Neural progenitor cell (in vitro differentiated cells): ENCODE measurements around the gene FHAD1. TPM values are rescaled to one million over a fixed set of nuclear protein-coding genes. Genes with fewer than 3 reads are reported as not detected.

Experiments
- DNase-seq: peaks from one replicate; pipeline ENCODE4 v3.0.0-alpha.2; 2016; ENCODE audit warnings: low spot score
- H2AFZ ChIP-seq: fragments of 200-600 bp; sonication (generic); replicated peaks from 2 replicates; pipeline ENCODE4 v1.6.1; 2016; ENCODE audit warnings: antibody characterized with exemption
- H3F3A ChIP-seq: fragments of 200-600 bp; sonication (generic); 2 replicates; pipeline ENCODE4 v1.6.1; 2016; ENCODE audit warnings: antibody characterized with exemption, low read depth
- H3K27ac ChIP-seq: fragments of 200-600 bp; sonication (generic); 2 replicates; pipeline ENCODE4 v1.5.1; 2016; ENCODE audit warnings: mild to moderate bottlenecking
- H3K27me3 ChIP-seq: fragments of 200-600 bp; sonication (generic); 2 replicates; pipeline ENCODE4 v1.6.1; 2016; ENCODE audit warnings: mild to moderate bottlenecking, moderate library complexity
- H3K36me3 ChIP-seq: fragments of 200-600 bp; sonication (generic); 2 replicates; pipeline ENCODE4 v1.5.1; 2016
- H3K4me1 ChIP-seq: fragments of 200-600 bp; sonication (generic); 2 replicates; pipeline ENCODE4 v1.6.1; 2016; ENCODE audit warnings: mixed run types
- H3K4me2 ChIP-seq: fragments of 200-600 bp; sonication (generic); 2 replicates; pipeline ENCODE4 v1.6.1; 2016
- H3K4me3 ChIP-seq: fragments of 200-600 bp; sonication (generic); 2 replicates; pipeline ENCODE4 v1.5.1; 2016
- H3K79me2 ChIP-seq: fragments of 200-600 bp; sonication (generic); 2 replicates; pipeline ENCODE4 v1.6.1; 2016; ENCODE audit warnings: low read depth
- H3K9ac ChIP-seq: fragments of 200-600 bp; sonication (generic); 2 replicates; pipeline ENCODE4 v1.6.1; 2016
- H3K9me3 ChIP-seq: fragments of 200-600 bp; sonication (generic); 2 replicates; pipeline ENCODE4 v1.5.1; 2016; ENCODE audit warnings: low read depth
- H4K20me1 ChIP-seq: fragments of 200-600 bp; sonication (generic); 2 replicates; pipeline ENCODE4 v1.6.1; 2016; ENCODE audit warnings: low read depth
- H3K27ac Mint-ChIP-seq: 3 replicates; pipeline ENCODE4 v1.8.0; 2021; ENCODE audit warnings: mixed read lengths
- H3K27me3 Mint-ChIP-seq: 2 replicates; pipeline ENCODE4 v1.8.0; 2022; ENCODE audit warnings: low read depth, mild to moderate bottlenecking, inconsistent platforms, moderate library complexity, mixed read lengths; ENCODE audit not compliant: insufficient read depth
- H3K36me3 Mint-ChIP-seq: 3 replicates; pipeline ENCODE4 v1.8.0; 2021; ENCODE audit warnings: mixed read lengths
- H3K4me1 Mint-ChIP-seq: 3 replicates; pipeline ENCODE4 v1.8.0; 2021; ENCODE audit warnings: mixed read lengths
- H3K4me3 Mint-ChIP-seq: 3 replicates; pipeline ENCODE4 v1.8.0; 2021; ENCODE audit warnings: mild to moderate bottlenecking, moderate library complexity, mixed read lengths
- H3K9me3 Mint-ChIP-seq: 3 replicates; pipeline ENCODE4 v1.8.0; 2020; ENCODE audit warnings: mixed read lengths
- EZH2 ChIP-seq: fragments of 200-600 bp; sonication (generic); IDR thresholded peaks from 2 replicates; pipeline ENCODE4 v1.6.1; 2017; ENCODE audit warnings: antibody characterized with exemption, mild to moderate bottlenecking, moderate library complexity
- EZH2phosphoT487 ChIP-seq: fragments of 200-600 bp; sonication (generic); IDR thresholded peaks from 2 replicates; pipeline ENCODE4 v1.6.1; 2017; ENCODE audit warnings: antibody characterized with exemption
- total RNA-seq: library from RNA; depleted of rRNA; stranded (reverse); fragments of >200 nt; gene quantifications from 2 replicates; pipeline ENCODE4 v1.2.3, GENCODE V29; 2015; ENCODE audit warnings: low replicate concordance
- TF ChIP-seq, protein P1 (sequence below): fragments of 200-600 bp; sonication (generic); IDR thresholded peaks from 2 replicates; pipeline ENCODE4 v1.5.1; 2017; ENCODE audit warnings: antibody characterized with exemption, mild to moderate bottlenecking

The FHAD1 gene
- total RNA-seq, 1 donor from 2014 or later: 9.1 TPM

DNA sequence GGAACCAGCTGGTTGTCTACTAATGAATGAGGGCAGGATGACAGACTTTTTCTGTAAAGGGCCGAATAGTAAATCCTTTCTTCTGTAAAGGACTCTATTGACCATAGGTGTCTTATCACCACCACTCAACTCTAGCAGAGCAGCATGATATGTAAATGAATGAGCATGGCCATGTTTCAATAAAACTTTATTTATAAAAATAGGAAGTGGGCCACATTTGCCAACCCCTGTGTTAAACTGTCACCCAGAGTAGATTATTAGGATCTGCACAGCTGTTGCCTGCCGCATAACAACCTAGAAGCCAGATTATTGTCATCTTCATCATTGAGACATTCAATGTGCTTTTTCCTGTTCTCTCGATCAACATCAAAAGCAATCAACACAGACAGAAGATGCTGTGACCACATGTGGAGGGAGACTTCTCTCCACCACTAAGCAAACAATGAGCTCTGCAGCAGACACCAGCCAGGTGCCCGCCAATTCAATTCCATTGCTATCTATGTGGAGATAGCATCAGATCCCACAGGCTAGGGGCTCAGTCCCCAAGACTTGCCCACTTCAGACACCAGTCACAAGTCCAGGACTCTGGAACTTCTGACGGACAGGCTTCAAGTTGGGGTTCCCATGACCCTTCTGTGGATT is 155.9 kb downstream of the FHAD1 start:
- TF ChIP-seq EZH2 (no peak), EZH2phosphoT487 (no peak)
- TF ChIP-seq, protein P1, sequence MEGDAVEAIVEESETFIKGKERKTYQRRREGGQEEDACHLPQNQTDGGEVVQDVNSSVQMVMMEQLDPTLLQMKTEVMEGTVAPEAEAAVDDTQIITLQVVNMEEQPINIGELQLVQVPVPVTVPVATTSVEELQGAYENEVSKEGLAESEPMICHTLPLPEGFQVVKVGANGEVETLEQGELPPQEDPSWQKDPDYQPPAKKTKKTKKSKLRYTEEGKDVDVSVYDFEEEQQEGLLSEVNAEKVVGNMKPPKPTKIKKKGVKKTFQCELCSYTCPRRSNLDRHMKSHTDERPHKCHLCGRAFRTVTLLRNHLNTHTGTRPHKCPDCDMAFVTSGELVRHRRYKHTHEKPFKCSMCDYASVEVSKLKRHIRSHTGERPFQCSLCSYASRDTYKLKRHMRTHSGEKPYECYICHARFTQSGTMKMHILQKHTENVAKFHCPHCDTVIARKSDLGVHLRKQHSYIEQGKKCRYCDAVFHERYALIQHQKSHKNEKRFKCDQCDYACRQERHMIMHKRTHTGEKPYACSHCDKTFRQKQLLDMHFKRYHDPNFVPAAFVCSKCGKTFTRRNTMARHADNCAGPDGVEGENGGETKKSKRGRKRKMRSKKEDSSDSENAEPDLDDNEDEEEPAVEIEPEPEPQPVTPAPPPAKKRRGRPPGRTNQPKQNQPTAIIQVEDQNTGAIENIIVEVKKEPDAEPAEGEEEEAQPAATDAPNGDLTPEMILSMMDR: no peak
- no peak for DNase-seq
- no peak overlapping the region for H3K4me3 Mint-ChIP-seq
- Histone ChIP-seq H3F3A (no peaks in the 10 kb centered on the region), H3K9me3 (no peaks in the 10 kb centered on the region), H2AFZ (no peak overlapping the region), H3K4me1 (no peaks in the 10 kb centered on the region), H3K9ac (no peak overlapping the region), H3K27ac (no peak overlapping the region), H3K79me2 (no peaks in the 10 kb centered on the region), H3K27me3 (peaks cover 12% of the 10 kb centered on the region), H4K20me1 (no peaks in the 10 kb centered on the region), H3K4me3 (no peak overlapping the region), H3K36me3 (no peaks in the 10 kb centered on the region), H3K4me2 (no peak overlapping the region)
- peaks cover 7% of the 10 kb centered on the region for H3K27me3 Mint-ChIP-seq
- H3K36me3 Mint-ChIP-seq: peaks cover 12% of the 10 kb centered on the region
- no peak overlapping the region for H3K27ac Mint-ChIP-seq
- peaks cover 12% of the 10 kb centered on the region for H3K4me1 Mint-ChIP-seq
- H3K9me3 Mint-ChIP-seq: peaks cover 15% of the 10 kb centered on the region

DNA sequence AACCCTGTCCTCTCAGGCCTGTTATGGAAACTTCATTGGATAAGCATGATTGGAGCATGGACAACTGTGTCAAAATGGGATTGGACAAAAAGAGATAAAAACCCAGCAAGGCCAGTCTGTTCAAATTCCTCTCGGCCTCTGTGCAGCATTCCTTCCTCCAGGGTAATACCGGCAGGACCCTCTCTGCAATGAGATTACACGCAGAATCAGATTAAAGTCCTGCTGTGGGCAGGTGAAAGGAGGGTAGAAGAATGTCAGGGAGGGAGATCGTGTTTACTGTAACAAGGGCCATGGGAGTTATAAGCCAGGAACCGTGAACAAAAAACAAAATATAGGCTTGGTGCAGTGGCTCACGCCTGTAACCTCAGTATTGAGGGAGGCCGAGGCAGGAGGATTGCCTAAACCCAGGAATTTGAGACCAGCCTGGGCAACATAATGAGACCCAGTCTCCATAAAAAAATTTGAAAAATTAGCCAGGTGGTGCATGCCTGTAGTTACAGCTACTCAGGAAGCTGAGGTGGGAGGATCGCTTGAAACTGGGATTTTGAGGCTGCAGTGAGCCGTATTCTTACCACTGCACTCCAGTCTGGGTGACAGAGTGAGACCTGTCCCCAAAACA is 157.0 kb downstream of the FHAD1 start:
- no peak for DNase-seq
- Mint-ChIP-seq H3K27ac (no peak overlapping the region), H3K4me3 (no peak overlapping the region), H3K27me3 (peaks cover 7% of the 10 kb centered on the region), H3K4me1 (peaks cover 21% of the 10 kb centered on the region), H3K36me3 (peaks cover 8% of the 10 kb centered on the region), H3K9me3 (peaks cover 11% of the 10 kb centered on the region)
- Histone ChIP-seq H3F3A (peaks cover 6% of the 10 kb centered on the region), H3K79me2 (no peaks in the 10 kb centered on the region), H2AFZ (no peak overlapping the region), H3K27me3 (peaks cover 23% of the 10 kb centered on the region), H3K27ac (no peak overlapping the region), H3K4me2 (no peak overlapping the region), H4K20me1 (no peaks in the 10 kb centered on the region), H3K4me1 (peaks cover 10% of the 10 kb centered on the region), H3K4me3 (no peak overlapping the region), H3K9ac (no peak overlapping the region), H3K36me3 (no peaks in the 10 kb centered on the region), H3K9me3 (no peaks in the 10 kb centered on the region)
- TF ChIP-seq EZH2phosphoT487 (no peak), EZH2 (no peak)
- TF ChIP-seq, protein P1: no peak

DNA sequence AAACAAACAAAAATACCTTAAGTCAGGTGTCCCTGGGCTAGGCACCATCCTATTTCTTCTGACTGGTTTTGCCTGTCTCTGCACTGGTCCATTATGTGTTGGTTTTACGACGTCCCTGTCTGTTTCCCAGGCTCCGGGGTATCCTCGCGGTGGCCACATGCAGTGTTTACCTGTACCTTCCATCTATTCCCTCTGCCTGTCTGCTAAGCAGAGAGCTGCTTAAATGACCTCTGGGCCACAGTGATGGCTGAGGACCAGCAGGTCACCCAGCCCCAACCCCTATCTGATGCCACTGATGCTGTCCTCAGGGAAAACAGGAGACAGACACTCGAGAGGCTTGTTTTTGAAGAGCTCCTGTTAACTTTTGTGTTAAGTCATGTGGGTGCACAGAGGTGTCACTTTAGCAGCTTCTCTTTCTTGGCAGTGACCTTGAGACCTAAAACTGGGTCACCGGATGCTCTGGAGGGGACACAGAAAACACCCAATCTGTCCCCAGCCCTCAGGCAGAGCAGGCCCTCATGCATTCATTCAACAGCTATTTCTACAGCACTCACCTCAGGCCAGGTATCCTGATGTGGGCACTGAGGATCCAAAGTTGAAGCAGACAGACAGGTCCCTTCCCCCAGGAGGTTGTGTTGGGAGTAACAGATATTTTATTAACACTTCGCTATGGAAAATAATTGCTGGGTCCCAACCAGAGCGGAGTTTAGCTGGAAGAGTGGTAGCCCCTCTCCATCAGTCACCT is 158.3 kb downstream of the FHAD1 start:
- Histone ChIP-seq H3K4me2 (no peak overlapping the region), H3K27me3 (peaks cover 29% of the 10 kb centered on the region), H3K79me2 (no peaks in the 10 kb centered on the region), H2AFZ (no peak overlapping the region), H3K9ac (no peak overlapping the region), H4K20me1 (no peaks in the 10 kb centered on the region), H3K9me3 (no peaks in the 10 kb centered on the region), H3K27ac (no peak overlapping the region), H3K4me3 (no peak overlapping the region), H3K36me3 (no peaks in the 10 kb centered on the region), H3F3A (peaks cover 6% of the 10 kb centered on the region), H3K4me1 (peaks cover 11% of the 10 kb centered on the region)
- Mint-ChIP-seq H3K4me1 (peaks cover 24% of the 10 kb centered on the region), H3K36me3 (peaks cover 4% of the 10 kb centered on the region), H3K27ac (peak overlapping the region; percentile 74), H3K4me3 (peak overlapping the region; percentile 13), H3K9me3 (peaks cover 1% of the 10 kb centered on the region), H3K27me3 (peaks cover 5% of the 10 kb centered on the region)
- no peak for TF ChIP-seq EZH2
- TF ChIP-seq, protein P1: no peak
- TF ChIP-seq EZH2phosphoT487: no peak
- no peak for DNase-seq
